HL-60 (cell line): ENCODE results near the gene PLEKHG7.

Experiments
- DNase-seq, 2 experiments: peaks; one replicate each; pipeline ENCODE4 v3.0.0-alpha.2; 2010 to 2020; ENCODE audit warnings: low read depth in 1 of 2, low spot score in 1 of 2
- H3K27ac ChIP-seq: fragments of 250-450 bp; sonication (Bioruptor Pico); replicated peaks from 2 replicates; pipeline ENCODE4 v1.5.1; 2020; ENCODE audit warnings: mild to moderate bottlenecking, moderate library complexity
- H3K27me3 ChIP-seq: fragments of 250-450 bp; sonication (Bioruptor Pico); 2 replicates; pipeline ENCODE4 v1.5.1; 2021; ENCODE audit warnings: mild to moderate bottlenecking, moderate library complexity; ENCODE audit not compliant: insufficient read depth, poor library complexity, severe bottlenecking
- H3K4me3 ChIP-seq: replicated peaks from 2 replicates; pipeline ENCODE4 v1.5.1; 2011; ENCODE audit warnings: mild to moderate bottlenecking, control low read depth, low read length; ENCODE audit not compliant: insufficient read depth
- GABPA ChIP-seq: IDR thresholded peaks from 2 replicates; pipeline ENCODE4 v1.6.1; 2012; ENCODE audit warnings: low read depth
- POLR2AphosphoS5 ChIP-seq: IDR thresholded peaks from 2 replicates; pipeline ENCODE4 v1.6.1; 2012; ENCODE audit warnings: low read depth
- SPI1 ChIP-seq: IDR thresholded peaks from 2 replicates; pipeline ENCODE4 v1.6.1; 2012; ENCODE audit warnings: low read depth, mild to moderate bottlenecking, borderline replicate concordance
- TF ChIP-seq, protein P1 (sequence below): IDR thresholded peaks from one replicate; pipeline ENCODE4 v1.5.1; 2011; ENCODE audit warnings: low read length, control low read depth, inconsistent platforms; ENCODE audit not compliant: insufficient read depth
- TF ChIP-seq, protein P2 (sequence below): IDR thresholded peaks from 2 replicates; pipeline ENCODE4 v1.6.1; 2012; ENCODE audit warnings: low read depth; ENCODE audit not compliant: insufficient replicate concordance

PLEKHG7 gene

GRCh38 chr12:92740411-92740810, 37.6 kb downstream of the PLEKHG7 start:
- Histone ChIP-seq H3K4me3 (no peak overlapping the region), H3K27me3 (no peaks in the 10 kb centered on the region), H3K27ac (no peak overlapping the region)
- no peak for DNase-seq
- no peak for TF ChIP-seq SPI1
- no peak for TF ChIP-seq GABPA
- TF ChIP-seq, protein P1, sequence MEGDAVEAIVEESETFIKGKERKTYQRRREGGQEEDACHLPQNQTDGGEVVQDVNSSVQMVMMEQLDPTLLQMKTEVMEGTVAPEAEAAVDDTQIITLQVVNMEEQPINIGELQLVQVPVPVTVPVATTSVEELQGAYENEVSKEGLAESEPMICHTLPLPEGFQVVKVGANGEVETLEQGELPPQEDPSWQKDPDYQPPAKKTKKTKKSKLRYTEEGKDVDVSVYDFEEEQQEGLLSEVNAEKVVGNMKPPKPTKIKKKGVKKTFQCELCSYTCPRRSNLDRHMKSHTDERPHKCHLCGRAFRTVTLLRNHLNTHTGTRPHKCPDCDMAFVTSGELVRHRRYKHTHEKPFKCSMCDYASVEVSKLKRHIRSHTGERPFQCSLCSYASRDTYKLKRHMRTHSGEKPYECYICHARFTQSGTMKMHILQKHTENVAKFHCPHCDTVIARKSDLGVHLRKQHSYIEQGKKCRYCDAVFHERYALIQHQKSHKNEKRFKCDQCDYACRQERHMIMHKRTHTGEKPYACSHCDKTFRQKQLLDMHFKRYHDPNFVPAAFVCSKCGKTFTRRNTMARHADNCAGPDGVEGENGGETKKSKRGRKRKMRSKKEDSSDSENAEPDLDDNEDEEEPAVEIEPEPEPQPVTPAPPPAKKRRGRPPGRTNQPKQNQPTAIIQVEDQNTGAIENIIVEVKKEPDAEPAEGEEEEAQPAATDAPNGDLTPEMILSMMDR: no peak
- TF ChIP-seq POLR2AphosphoS5: no peak
- TF ChIP-seq, protein P2, sequence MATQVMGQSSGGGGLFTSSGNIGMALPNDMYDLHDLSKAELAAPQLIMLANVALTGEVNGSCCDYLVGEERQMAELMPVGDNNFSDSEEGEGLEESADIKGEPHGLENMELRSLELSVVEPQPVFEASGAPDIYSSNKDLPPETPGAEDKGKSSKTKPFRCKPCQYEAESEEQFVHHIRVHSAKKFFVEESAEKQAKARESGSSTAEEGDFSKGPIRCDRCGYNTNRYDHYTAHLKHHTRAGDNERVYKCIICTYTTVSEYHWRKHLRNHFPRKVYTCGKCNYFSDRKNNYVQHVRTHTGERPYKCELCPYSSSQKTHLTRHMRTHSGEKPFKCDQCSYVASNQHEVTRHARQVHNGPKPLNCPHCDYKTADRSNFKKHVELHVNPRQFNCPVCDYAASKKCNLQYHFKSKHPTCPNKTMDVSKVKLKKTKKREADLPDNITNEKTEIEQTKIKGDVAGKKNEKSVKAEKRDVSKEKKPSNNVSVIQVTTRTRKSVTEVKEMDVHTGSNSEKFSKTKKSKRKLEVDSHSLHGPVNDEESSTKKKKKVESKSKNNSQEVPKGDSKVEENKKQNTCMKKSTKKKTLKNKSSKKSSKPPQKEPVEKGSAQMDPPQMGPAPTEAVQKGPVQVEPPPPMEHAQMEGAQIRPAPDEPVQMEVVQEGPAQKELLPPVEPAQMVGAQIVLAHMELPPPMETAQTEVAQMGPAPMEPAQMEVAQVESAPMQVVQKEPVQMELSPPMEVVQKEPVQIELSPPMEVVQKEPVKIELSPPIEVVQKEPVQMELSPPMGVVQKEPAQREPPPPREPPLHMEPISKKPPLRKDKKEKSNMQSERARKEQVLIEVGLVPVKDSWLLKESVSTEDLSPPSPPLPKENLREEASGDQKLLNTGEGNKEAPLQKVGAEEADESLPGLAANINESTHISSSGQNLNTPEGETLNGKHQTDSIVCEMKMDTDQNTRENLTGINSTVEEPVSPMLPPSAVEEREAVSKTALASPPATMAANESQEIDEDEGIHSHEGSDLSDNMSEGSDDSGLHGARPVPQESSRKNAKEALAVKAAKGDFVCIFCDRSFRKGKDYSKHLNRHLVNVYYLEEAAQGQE: no peak

DNA sequence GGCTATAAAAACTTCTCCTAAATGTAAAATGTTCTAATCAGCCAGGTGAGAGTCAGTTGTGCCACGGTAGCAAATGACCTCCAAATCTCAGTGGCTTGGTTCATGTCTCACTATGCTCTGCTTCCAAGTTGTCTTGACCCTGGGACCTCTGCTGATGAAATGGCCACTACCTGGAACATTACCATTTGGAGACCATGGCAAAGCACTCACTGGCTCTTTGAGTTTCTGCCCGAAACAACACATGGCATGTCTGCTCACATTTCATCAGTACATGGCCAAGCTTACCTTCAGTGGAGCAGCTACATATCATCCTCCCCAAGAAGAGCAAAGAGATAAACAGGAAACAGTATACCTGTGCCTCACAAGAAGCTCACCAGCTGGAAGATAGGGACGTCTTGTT, 40.2 kb downstream of the PLEKHG7 start:
- no peak for DNase-seq
- Histone ChIP-seq H3K27me3 (no peaks in the 10 kb centered on the region), H3K27ac (no peak overlapping the region), H3K4me3 (no peak overlapping the region)
- TF ChIP-seq GABPA: no peak
- no peak for TF ChIP-seq POLR2AphosphoS5
- TF ChIP-seq, protein P2: no peak
- TF ChIP-seq SPI1: no peak
- TF ChIP-seq, protein P1: no peak

DNA sequence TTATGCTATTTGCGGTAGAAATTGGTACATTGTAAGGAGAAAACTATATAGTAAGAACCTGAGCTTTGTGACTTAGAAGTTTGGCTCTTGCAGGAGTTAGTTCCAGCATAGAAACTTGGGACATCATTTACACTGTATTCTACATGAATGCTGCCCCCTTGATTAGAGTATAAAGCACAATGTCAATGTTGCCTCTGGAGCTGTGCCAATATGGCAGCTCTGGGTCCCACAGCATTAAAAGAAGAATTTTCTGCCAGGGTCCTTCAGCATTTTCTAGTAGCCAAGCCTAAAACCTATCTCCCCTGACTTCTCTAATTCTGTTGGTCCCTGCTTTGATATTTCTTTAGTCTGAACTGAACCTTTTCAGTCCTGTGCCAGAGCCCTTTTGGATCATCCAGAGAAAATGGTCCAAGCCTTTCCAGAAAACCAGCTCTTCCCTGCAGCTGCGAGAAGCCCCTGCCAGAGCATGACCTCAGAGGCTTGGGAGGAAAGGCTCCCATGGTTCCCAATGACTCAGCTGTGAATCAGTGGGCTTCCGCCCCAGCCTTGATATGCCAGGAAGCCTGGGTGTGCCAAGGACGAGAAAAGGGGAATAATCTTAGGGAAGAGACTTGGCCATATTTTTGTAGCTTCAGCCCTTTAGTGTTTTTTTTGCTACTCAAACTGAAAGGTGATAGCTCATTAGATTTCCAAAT, 43.2 kb downstream of the PLEKHG7 start:
- Histone ChIP-seq H3K27ac (no peak overlapping the region), H3K27me3 (no peaks in the 10 kb centered on the region), H3K4me3 (no peak overlapping the region)
- no peak for DNase-seq
- no peak for TF ChIP-seq GABPA
- TF ChIP-seq, protein P2: no peak
- no peak for TF ChIP-seq SPI1
- TF ChIP-seq, protein P1: no peak
- no peak for TF ChIP-seq POLR2AphosphoS5
